ENCODE measurements around the gene ANKUB1.

ANKUB1 gene

DNA sequence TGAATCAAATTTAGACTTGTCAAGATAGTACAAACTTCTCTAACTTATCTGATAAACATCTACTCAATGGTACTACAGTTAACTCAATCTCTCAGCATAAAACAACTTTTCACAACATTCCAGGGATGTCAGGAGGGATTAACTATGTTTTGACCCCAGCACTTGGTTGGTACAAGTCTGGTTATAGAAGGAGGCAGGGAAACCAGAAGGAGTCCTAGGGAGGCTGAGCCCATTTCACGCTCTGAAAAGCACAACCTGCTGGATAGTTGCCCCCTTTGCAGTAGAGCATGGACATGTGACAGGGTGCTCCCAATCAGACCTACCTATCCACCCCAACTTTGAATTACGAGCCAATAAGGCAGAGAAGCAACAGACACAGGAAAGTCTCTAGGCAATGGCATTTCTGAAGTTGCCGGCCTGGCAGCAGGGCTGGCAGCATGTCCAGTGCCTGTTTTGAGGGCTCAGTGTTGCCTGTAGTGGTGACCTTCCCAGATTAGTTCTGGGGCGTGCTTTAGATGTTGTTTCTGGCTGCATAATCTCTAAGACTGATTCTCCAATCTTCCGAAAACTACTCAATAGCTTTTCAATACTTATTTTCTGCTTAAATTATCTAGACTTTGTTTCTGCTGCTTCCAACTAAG is 8.2 kb downstream of the ANKUB1 start:
- TF ChIP-seq, protein P1, sequence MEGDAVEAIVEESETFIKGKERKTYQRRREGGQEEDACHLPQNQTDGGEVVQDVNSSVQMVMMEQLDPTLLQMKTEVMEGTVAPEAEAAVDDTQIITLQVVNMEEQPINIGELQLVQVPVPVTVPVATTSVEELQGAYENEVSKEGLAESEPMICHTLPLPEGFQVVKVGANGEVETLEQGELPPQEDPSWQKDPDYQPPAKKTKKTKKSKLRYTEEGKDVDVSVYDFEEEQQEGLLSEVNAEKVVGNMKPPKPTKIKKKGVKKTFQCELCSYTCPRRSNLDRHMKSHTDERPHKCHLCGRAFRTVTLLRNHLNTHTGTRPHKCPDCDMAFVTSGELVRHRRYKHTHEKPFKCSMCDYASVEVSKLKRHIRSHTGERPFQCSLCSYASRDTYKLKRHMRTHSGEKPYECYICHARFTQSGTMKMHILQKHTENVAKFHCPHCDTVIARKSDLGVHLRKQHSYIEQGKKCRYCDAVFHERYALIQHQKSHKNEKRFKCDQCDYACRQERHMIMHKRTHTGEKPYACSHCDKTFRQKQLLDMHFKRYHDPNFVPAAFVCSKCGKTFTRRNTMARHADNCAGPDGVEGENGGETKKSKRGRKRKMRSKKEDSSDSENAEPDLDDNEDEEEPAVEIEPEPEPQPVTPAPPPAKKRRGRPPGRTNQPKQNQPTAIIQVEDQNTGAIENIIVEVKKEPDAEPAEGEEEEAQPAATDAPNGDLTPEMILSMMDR (IDR thresholded peaks at IDR 0.05; ENCODE audit: borderline replicate concordance, extremely low read depth, low read length, poor library complexity, severe bottlenecking), result no peak
- Histone ChIP-seq H3K27me3 (ENCODE audit: insufficient read depth, low read length, poor library complexity) (peaks cover 5% of the 10 kb centered on the region), H2AFZ (ENCODE audit: low read depth, low read length) (no peak overlapping the region)

DNA sequence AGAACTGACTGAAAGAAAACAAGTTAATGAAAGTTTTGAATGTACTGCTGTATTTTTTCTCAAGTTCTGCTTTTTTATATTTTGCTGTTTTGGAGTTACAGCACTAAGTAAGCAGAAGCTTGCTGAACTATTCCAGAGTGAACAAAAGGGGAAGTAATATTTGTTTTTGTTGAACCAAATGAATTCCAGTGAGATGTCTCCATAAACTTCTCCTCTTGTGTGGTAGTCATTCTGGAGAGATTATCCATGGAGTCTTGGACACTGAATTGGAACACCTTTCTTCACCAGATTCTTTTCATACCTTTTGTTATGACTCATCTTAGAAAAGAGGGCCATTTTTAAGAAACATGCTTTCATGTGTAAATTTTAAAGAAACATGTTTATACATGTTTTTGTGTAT is 8.8 kb downstream of the ANKUB1 start:
- no peak overlapping the region for H3K4me3 ChIP-seq (ENCODE audit: low read depth in 1 of 2, low read length in 2 of 2)
- H3K4me2 ChIP-seq (ENCODE audit: insufficient read depth, low read length), result no peak overlapping the region
- no peak overlapping the region for H3K9ac ChIP-seq (ENCODE audit: low read depth, low read length)
- H3K27me3 ChIP-seq (ENCODE audit: insufficient read depth, low read length, poor library complexity), result peaks cover 5% of the 10 kb centered on the region
- H3K4me1 ChIP-seq (ENCODE audit: insufficient read depth, low read length), result no peaks in the 10 kb centered on the region
- TF ChIP-seq, protein P1 (IDR thresholded peaks at IDR 0.05; ENCODE audit: borderline replicate concordance, extremely low read depth, low read length, poor library complexity, severe bottlenecking), result no peak
- TF ChIP-seq EZH2 (IDR thresholded peaks at IDR 0.05; ENCODE audit: borderline replicate concordance, low read depth, low read length, severe bottlenecking), result no peak
- no peaks in the 10 kb centered on the region for H3K9me3 ChIP-seq (ENCODE audit: insufficient read depth, low read length, severe bottlenecking)
- H3K79me2 ChIP-seq (ENCODE audit: insufficient read depth, low read length), result no peaks in the 10 kb centered on the region
- DNase-seq (no peak), ATAC-seq (ENCODE audit: insufficient read depth, low read depth) (no peak)
- H3K27ac ChIP-seq (ENCODE audit: low read length), result no peak overlapping the region
- no peaks in the 10 kb centered on the region for H4K20me1 ChIP-seq (ENCODE audit: insufficient read depth, low read length)
- no peaks in the 10 kb centered on the region for H3K36me3 ChIP-seq (ENCODE audit: insufficient read depth, low read length)
- no peak overlapping the region for H2AFZ ChIP-seq (ENCODE audit: low read depth, low read length)

More for the DNA sequence above, 8.2 kb downstream of the ANKUB1 start:
- Histone ChIP-seq H3K9ac (ENCODE audit: low read depth, low read length) (no peak overlapping the region), H3K36me3 (ENCODE audit: insufficient read depth, low read length) (no peaks in the 10 kb centered on the region), H3K4me3 (ENCODE audit: low read depth in 1 of 2, low read length in 2 of 2) (no peak overlapping the region), H3K79me2 (ENCODE audit: insufficient read depth, low read length) (no peaks in the 10 kb centered on the region), H3K4me2 (ENCODE audit: insufficient read depth, low read length) (no peak overlapping the region), H3K4me1 (ENCODE audit: insufficient read depth, low read length) (no peaks in the 10 kb centered on the region), H3K9me3 (ENCODE audit: insufficient read depth, low read length, severe bottlenecking) (no peaks in the 10 kb centered on the region), H3K27ac (ENCODE audit: low read length) (no peak overlapping the region), H4K20me1 (ENCODE audit: insufficient read depth, low read length) (no peaks in the 10 kb centered on the region)
- DNase-seq (no peak), ATAC-seq (ENCODE audit: insufficient read depth, low read depth) (no peak)

DNA sequence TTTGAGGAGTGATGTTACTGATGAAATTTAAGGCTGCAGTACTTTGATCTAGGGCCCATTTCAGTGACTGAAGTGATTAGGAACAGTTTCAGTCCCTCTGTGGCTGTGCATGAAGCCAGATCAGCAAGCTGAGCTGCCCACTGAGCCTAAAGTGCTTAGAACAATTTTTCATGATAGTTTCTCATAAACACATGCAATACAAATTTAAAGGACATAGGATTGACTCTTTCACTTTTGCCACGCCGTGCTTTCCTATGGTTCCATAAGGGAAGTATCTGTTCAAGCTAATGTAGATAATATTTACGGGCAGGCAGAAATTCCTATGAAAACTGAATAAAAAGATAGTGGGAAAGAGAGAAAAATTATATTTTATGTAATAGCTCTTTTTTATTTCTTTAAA is 10.6 kb downstream of the ANKUB1 start:
- TF ChIP-seq, protein P1 (IDR thresholded peaks at IDR 0.05; ENCODE audit: borderline replicate concordance, extremely low read depth, low read length, poor library complexity, severe bottlenecking), result no peak
- TF ChIP-seq EZH2 (IDR thresholded peaks at IDR 0.05; ENCODE audit: borderline replicate concordance, low read depth, low read length, severe bottlenecking), result no peak
- Histone ChIP-seq H4K20me1 (ENCODE audit: insufficient read depth, low read length) (no peaks in the 10 kb centered on the region), H3K79me2 (ENCODE audit: insufficient read depth, low read length) (no peaks in the 10 kb centered on the region), H3K4me2 (ENCODE audit: insufficient read depth, low read length) (no peak overlapping the region), H3K27me3 (ENCODE audit: insufficient read depth, low read length, poor library complexity) (peaks cover 10% of the 10 kb centered on the region), H3K4me3 (ENCODE audit: low read depth in 1 of 2, low read length in 2 of 2) (no peak overlapping the region), H2AFZ (ENCODE audit: low read depth, low read length) (no peak overlapping the region), H3K4me1 (ENCODE audit: insufficient read depth, low read length) (no peaks in the 10 kb centered on the region), H3K9ac (ENCODE audit: low read depth, low read length) (no peak overlapping the region), H3K9me3 (ENCODE audit: insufficient read depth, low read length, severe bottlenecking) (no peaks in the 10 kb centered on the region), H3K27ac (ENCODE audit: low read length) (no peak overlapping the region), H3K36me3 (ENCODE audit: insufficient read depth, low read length) (no peaks in the 10 kb centered on the region)
- no peak for ATAC-seq (ENCODE audit: insufficient read depth, low read depth)
- no peak for DNase-seq
